GM12801 (cell line): ENCODE results near the gene OR6B2.

Source experiments
- CTCF ChIP-seq: IDR thresholded peaks from one replicate; pipeline ENCODE4 v1.5.1; 2011; ENCODE audit warnings: control low read depth; ENCODE audit not compliant: insufficient read length; ENCODE audit errors: extremely low read depth

OR6B2 gene

GRCh38 chr2:240013343-240013742 is 16.9 kb downstream of the OR6B2 start:
- no peak for TF ChIP-seq CTCF

GRCh38 chr2:240002983-240003382 is 27.2 kb downstream of the OR6B2 start:
- no peak for TF ChIP-seq CTCF

- TF ChIP-seq CTCF, result no peak
Measured at GRCh38 chr2:240000671-240001070, 29.6 kb downstream of the OR6B2 start.

- no peak for TF ChIP-seq CTCF
Measured at GRCh38 chr2:239997686-239998409, 32.4 kb downstream of the OR6B2 start.

- no peak for TF ChIP-seq CTCF
Measured at GRCh38 chr2:239994086-239994485, 36.1 kb downstream of the OR6B2 start.

GRCh38 chr2:239993291-239993690 is 36.9 kb downstream of the OR6B2 start:
- no peak for TF ChIP-seq CTCF

GRCh38 chr2:239991689-239992314 is 38.4 kb downstream of the OR6B2 start:
- TF ChIP-seq CTCF, result no peak
